ENCODE measurements around the gene PSD4.
A peak's percentile ranks its signal among the peaks of the same experiment; 100 is the strongest.

The PSD4 gene

GRCh38 chr2:113148606-113149552 lies 24.9 kb upstream of the PSD4 start:
- no peak overlapping the region for H3K4me3 ChIP-seq (ENCODE audit: low read depth, low read length)
- no peak for DNase-seq (ENCODE audit: low read depth)
- TF ChIP-seq, protein P1, sequence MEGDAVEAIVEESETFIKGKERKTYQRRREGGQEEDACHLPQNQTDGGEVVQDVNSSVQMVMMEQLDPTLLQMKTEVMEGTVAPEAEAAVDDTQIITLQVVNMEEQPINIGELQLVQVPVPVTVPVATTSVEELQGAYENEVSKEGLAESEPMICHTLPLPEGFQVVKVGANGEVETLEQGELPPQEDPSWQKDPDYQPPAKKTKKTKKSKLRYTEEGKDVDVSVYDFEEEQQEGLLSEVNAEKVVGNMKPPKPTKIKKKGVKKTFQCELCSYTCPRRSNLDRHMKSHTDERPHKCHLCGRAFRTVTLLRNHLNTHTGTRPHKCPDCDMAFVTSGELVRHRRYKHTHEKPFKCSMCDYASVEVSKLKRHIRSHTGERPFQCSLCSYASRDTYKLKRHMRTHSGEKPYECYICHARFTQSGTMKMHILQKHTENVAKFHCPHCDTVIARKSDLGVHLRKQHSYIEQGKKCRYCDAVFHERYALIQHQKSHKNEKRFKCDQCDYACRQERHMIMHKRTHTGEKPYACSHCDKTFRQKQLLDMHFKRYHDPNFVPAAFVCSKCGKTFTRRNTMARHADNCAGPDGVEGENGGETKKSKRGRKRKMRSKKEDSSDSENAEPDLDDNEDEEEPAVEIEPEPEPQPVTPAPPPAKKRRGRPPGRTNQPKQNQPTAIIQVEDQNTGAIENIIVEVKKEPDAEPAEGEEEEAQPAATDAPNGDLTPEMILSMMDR (IDR thresholded peaks at IDR 0.05; ENCODE audit: low read depth, low read length, missing control alignments): no peak

GRCh38 chr2:113149553-113150257 lies 24.1 kb upstream of the PSD4 start:
- TF ChIP-seq, protein P1 (IDR thresholded peaks at IDR 0.05; ENCODE audit: low read depth, low read length, missing control alignments): no peak

DNA sequence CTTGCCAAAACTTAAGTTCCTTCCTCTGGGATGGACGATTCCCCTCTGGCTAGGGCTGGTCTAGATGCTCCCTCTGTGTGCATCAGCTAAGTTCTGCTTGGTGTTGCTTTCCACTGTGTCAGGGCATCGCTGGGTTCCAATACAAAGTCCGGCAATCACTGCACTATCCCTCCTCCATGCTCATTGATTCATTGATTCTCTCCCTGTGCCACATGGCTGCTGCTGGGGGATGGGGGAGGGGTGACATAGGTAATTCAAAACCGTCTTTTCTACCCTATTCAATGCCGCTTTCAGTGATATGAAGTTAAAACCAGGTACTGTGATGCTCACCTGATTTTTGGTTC lies 23.5 kb upstream of the PSD4 start:
- TF ChIP-seq, protein P1 (IDR thresholded peaks at IDR 0.05; ENCODE audit: low read depth, low read length, missing control alignments): no peak
- no peak for DNase-seq (ENCODE audit: low read depth)
- H3K4me3 ChIP-seq (ENCODE audit: low read depth, low read length): no peak overlapping the region

More at GRCh38 chr2:113149553-113150257, 24.1 kb upstream of the PSD4 start:
- no peak overlapping the region for H3K4me3 ChIP-seq (ENCODE audit: low read depth, low read length)
- no peak for DNase-seq (ENCODE audit: low read depth)

- TF ChIP-seq, protein P1 (IDR thresholded peaks at IDR 0.05; ENCODE audit: low read depth, low read length, missing control alignments): no peak
- no peak for DNase-seq (ENCODE audit: low read depth)
- no peak overlapping the region for H3K4me3 ChIP-seq (ENCODE audit: low read depth, low read length)
Observed at GRCh38 chr2:113155331-113155730, 18.4 kb upstream of the PSD4 start.

DNA sequence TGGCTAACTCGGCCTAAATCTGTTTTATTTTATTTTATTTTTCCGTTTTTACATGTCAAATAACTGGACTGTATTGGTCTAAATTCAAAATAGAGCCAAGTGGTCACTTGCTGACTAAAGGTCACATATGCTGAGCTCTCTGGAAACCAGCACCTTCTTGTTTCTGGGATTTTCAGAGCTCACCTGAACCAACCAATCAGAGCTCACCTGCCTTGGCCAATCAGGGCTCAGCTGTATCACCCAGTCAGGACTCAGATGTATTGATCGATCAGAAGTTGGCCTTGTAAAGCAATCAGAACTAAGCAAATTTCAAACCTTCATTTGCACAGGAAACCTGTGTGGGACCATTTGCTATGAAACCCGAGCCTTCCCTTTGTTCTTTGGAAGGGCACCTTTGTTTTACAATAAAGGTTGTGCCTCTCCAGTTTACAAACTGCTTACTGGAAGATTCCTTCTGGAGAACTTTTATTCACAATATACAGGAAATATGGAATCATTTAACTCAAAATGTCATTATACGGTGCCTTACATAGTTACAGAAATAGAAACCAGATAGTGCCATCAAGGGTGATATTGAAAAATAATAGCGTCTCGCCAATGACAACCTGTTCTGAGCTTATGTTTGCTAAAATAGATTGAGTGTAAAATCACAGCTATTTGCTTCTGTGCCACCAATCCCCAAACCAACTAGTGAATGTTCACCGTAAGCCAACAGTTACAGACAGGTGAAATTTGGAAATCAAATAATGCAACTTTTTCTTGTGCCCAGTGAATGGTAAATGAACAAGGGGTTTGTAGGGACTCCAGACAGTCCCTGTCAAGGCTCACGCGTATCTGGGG lies 17.3 kb upstream of the PSD4 start:
- H3K4me3 ChIP-seq (ENCODE audit: low read depth, low read length): peak overlapping the region; percentile 53
- no peak for DNase-seq (ENCODE audit: low read depth)
- TF ChIP-seq, protein P1 (IDR thresholded peaks at IDR 0.05; ENCODE audit: low read depth, low read length, missing control alignments): peak; percentile 4

GRCh38 chr2:113157118-113157896 lies 16.5 kb upstream of the PSD4 start:
- DNase-seq (ENCODE audit: low read depth): no peak
- H3K4me3 ChIP-seq (ENCODE audit: low read depth, low read length): peak overlapping the region; percentile 75
- TF ChIP-seq, protein P1 (IDR thresholded peaks at IDR 0.05; ENCODE audit: low read depth, low read length, missing control alignments): no peak
